Neural progenitor cell (in vitro differentiated cells): ENCODE data around the gene MAP2K5. TPM values are rescaled to one million over a fixed set of nuclear protein-coding genes. Genes with fewer than 3 reads are reported as not detected.

ENCODE experiments used
- DNase-seq: peaks from one replicate; pipeline ENCODE4 v3.0.0-alpha.2; 2016; ENCODE audit warnings: low spot score
- H2AFZ ChIP-seq: fragments of 200-600 bp; sonication (generic); replicated peaks from 2 replicates; pipeline ENCODE4 v1.6.1; 2016; ENCODE audit warnings: antibody characterized with exemption
- H3F3A ChIP-seq: fragments of 200-600 bp; sonication (generic); 2 replicates; pipeline ENCODE4 v1.6.1; 2016; ENCODE audit warnings: antibody characterized with exemption, low read depth
- H3K27ac ChIP-seq: fragments of 200-600 bp; sonication (generic); 2 replicates; pipeline ENCODE4 v1.5.1; 2016; ENCODE audit warnings: mild to moderate bottlenecking
- H3K27me3 ChIP-seq: fragments of 200-600 bp; sonication (generic); 2 replicates; pipeline ENCODE4 v1.6.1; 2016; ENCODE audit warnings: mild to moderate bottlenecking, moderate library complexity
- H3K36me3 ChIP-seq: fragments of 200-600 bp; sonication (generic); 2 replicates; pipeline ENCODE4 v1.5.1; 2016
- H3K4me1 ChIP-seq: fragments of 200-600 bp; sonication (generic); 2 replicates; pipeline ENCODE4 v1.6.1; 2016; ENCODE audit warnings: mixed run types
- H3K4me2 ChIP-seq: fragments of 200-600 bp; sonication (generic); 2 replicates; pipeline ENCODE4 v1.6.1; 2016
- H3K4me3 ChIP-seq: fragments of 200-600 bp; sonication (generic); 2 replicates; pipeline ENCODE4 v1.5.1; 2016
- H3K79me2 ChIP-seq: fragments of 200-600 bp; sonication (generic); 2 replicates; pipeline ENCODE4 v1.6.1; 2016; ENCODE audit warnings: low read depth
- H3K9ac ChIP-seq: fragments of 200-600 bp; sonication (generic); 2 replicates; pipeline ENCODE4 v1.6.1; 2016
- H3K9me3 ChIP-seq: fragments of 200-600 bp; sonication (generic); 2 replicates; pipeline ENCODE4 v1.5.1; 2016; ENCODE audit warnings: low read depth
- H4K20me1 ChIP-seq: fragments of 200-600 bp; sonication (generic); 2 replicates; pipeline ENCODE4 v1.6.1; 2016; ENCODE audit warnings: low read depth
- H3K27ac Mint-ChIP-seq: 3 replicates; pipeline ENCODE4 v1.8.0; 2021; ENCODE audit warnings: mixed read lengths
- H3K27me3 Mint-ChIP-seq: 2 replicates; pipeline ENCODE4 v1.8.0; 2022; ENCODE audit warnings: low read depth, mild to moderate bottlenecking, inconsistent platforms, moderate library complexity, mixed read lengths; ENCODE audit not compliant: insufficient read depth
- H3K36me3 Mint-ChIP-seq: 3 replicates; pipeline ENCODE4 v1.8.0; 2021; ENCODE audit warnings: mixed read lengths
- H3K4me1 Mint-ChIP-seq: 3 replicates; pipeline ENCODE4 v1.8.0; 2021; ENCODE audit warnings: mixed read lengths
- H3K4me3 Mint-ChIP-seq: 3 replicates; pipeline ENCODE4 v1.8.0; 2021; ENCODE audit warnings: mild to moderate bottlenecking, moderate library complexity, mixed read lengths
- H3K9me3 Mint-ChIP-seq: 3 replicates; pipeline ENCODE4 v1.8.0; 2020; ENCODE audit warnings: mixed read lengths
- EZH2 ChIP-seq: fragments of 200-600 bp; sonication (generic); IDR thresholded peaks from 2 replicates; pipeline ENCODE4 v1.6.1; 2017; ENCODE audit warnings: antibody characterized with exemption, mild to moderate bottlenecking, moderate library complexity
- EZH2phosphoT487 ChIP-seq: fragments of 200-600 bp; sonication (generic); IDR thresholded peaks from 2 replicates; pipeline ENCODE4 v1.6.1; 2017; ENCODE audit warnings: antibody characterized with exemption
- total RNA-seq: library from RNA; depleted of rRNA; stranded (reverse); fragments of >200 nt; gene quantifications from 2 replicates; pipeline ENCODE4 v1.2.3, GENCODE V29; 2015; ENCODE audit warnings: low replicate concordance
- TF ChIP-seq, protein P1 (sequence below): fragments of 200-600 bp; sonication (generic); IDR thresholded peaks from 2 replicates; pipeline ENCODE4 v1.5.1; 2017; ENCODE audit warnings: antibody characterized with exemption, mild to moderate bottlenecking

Gene MAP2K5
- total RNA-seq, 1 donor from 2014 or later, result 17.2 TPM

DNA sequence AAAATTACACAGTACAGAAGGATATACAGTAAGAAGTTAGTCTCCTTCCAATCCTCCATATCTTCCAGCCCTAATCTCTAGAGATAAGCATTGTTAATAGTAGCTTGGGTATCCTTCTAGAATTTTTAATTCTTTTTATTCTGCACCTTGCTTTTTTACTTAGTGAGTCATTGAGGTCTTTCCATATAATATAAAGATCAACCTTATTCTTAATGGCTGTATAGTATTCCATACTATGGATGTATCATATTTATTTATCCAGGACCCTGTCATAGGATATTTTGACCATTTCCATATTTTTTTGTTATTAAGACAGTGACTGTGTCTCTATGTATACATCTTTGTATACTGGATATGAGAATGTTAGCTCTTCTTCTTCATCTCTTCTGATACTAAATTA is 246.5 kb downstream of the MAP2K5 start:
- Mint-ChIP-seq H3K4me1 (peaks cover 19% of the 10 kb centered on the region), H3K27me3 (peaks cover 6% of the 10 kb centered on the region), H3K36me3 (no peaks in the 10 kb centered on the region), H3K27ac (no peak overlapping the region), H3K9me3 (no peaks in the 10 kb centered on the region), H3K4me3 (no peak overlapping the region)
- no peak overlapping the region for H2AFZ ChIP-seq
- no peak overlapping the region for H3K4me2 ChIP-seq
- H4K20me1 ChIP-seq, result no peaks in the 10 kb centered on the region
- TF ChIP-seq, protein P1, sequence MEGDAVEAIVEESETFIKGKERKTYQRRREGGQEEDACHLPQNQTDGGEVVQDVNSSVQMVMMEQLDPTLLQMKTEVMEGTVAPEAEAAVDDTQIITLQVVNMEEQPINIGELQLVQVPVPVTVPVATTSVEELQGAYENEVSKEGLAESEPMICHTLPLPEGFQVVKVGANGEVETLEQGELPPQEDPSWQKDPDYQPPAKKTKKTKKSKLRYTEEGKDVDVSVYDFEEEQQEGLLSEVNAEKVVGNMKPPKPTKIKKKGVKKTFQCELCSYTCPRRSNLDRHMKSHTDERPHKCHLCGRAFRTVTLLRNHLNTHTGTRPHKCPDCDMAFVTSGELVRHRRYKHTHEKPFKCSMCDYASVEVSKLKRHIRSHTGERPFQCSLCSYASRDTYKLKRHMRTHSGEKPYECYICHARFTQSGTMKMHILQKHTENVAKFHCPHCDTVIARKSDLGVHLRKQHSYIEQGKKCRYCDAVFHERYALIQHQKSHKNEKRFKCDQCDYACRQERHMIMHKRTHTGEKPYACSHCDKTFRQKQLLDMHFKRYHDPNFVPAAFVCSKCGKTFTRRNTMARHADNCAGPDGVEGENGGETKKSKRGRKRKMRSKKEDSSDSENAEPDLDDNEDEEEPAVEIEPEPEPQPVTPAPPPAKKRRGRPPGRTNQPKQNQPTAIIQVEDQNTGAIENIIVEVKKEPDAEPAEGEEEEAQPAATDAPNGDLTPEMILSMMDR, result no peak
- TF ChIP-seq EZH2phosphoT487, result no peak
- no peak for TF ChIP-seq EZH2
- H3F3A ChIP-seq, result peaks cover 5% of the 10 kb centered on the region
- DNase-seq, result no peak
- no peaks in the 10 kb centered on the region for H3K27me3 ChIP-seq
- H3K4me3 ChIP-seq, result no peak overlapping the region
- no peaks in the 10 kb centered on the region for H3K36me3 ChIP-seq
- H3K4me1 ChIP-seq, result peaks cover 23% of the 10 kb centered on the region
- no peak overlapping the region for H3K9ac ChIP-seq
- no peak overlapping the region for H3K27ac ChIP-seq
- H3K79me2 ChIP-seq, result no peaks in the 10 kb centered on the region
- no peaks in the 10 kb centered on the region for H3K9me3 ChIP-seq

DNA sequence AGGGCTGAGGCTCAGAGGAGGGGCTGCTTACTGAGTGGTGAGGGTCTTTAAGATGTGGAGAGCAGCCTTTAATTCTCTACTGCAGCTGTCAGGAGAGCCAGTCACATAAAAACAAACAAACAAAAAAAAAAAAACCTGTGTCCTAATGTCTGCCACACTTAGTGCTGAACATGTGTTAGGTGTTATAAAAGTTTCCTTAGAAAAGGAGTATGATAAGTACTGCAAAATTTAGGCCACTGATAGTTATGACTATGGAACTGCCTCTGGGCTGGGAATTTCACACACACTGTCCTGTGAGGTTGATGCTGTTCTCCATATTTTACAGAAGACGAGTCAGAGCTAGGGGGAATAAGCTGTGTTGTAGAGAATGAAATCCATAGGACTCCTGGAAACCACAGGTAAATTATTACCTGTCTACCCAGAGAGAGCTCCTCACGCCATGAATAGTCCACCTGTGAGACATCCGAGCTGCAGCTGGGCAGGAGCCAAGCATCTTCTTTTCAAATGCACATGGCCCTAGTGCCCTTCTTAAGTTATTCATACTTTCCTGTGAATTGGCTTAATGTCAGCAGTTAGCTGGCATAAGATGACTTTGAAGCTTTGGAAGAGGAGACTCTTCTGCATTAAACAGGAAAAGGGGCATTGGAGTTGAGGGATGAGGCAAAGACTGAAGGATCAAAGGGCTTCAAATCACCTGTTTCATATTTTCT is 248.3 kb downstream of the MAP2K5 start:
- H3K9me3 Mint-ChIP-seq, result peaks cover 14% of the 10 kb centered on the region
- H3K36me3 Mint-ChIP-seq, result peaks cover 14% of the 10 kb centered on the region
- H3K27me3 Mint-ChIP-seq, result peaks cover 8% of the 10 kb centered on the region

DNA sequence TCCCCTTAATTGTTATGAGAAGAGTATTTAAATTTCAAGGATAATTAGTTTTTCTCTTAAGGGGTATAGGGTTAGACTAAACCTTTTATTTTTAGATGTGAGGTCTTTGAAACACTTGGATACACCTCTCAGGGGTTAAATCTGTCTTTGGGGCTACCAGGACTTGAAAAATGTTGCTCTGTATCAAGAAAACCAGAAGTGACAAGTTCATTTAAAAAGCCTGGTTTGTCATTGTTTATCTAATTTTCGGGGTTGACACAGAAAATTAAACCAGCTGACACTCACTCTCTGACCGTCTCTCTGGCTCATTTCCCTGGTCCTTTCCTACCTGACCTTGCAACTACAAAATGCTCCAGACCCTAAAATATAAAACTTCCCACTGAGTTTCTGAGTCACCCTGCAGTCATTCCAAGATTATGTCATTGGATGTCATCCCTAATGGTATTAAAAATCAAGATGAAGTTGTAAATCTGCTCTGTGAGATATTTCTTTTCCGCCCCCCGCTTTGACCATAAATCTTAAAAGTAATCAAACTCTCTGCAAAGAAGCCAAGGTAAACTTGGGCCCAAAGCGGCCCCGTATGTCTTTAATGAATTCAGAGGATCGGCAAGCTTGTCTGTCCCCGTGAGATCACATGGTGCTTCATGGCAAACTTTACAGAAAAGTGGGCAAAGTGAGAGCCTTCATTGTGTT is 249.9 kb downstream of the MAP2K5 start:
- no peak for TF ChIP-seq EZH2
- no peak for TF ChIP-seq EZH2phosphoT487
- TF ChIP-seq, protein P1, result no peak
- Histone ChIP-seq H2AFZ (no peak overlapping the region), H3K4me3 (no peak overlapping the region), H3K4me1 (peaks cover 17% of the 10 kb centered on the region), H3F3A (peaks cover 7% of the 10 kb centered on the region), H3K27ac (no peak overlapping the region), H3K9me3 (peaks cover 8% of the 10 kb centered on the region), H3K79me2 (no peaks in the 10 kb centered on the region), H3K4me2 (no peak overlapping the region), H4K20me1 (no peaks in the 10 kb centered on the region), H3K9ac (no peak overlapping the region), H3K27me3 (no peaks in the 10 kb centered on the region), H3K36me3 (peaks cover 10% of the 10 kb centered on the region)
- Mint-ChIP-seq H3K36me3 (peaks cover 16% of the 10 kb centered on the region), H3K27ac (no peak overlapping the region), H3K4me3 (no peak overlapping the region), H3K27me3 (peaks cover 4% of the 10 kb centered on the region), H3K4me1 (peaks cover 15% of the 10 kb centered on the region), H3K9me3 (peaks cover 14% of the 10 kb centered on the region)
- no peak for DNase-seq

More for the DNA sequence above, 248.3 kb downstream of the MAP2K5 start:
- no peak for DNase-seq
- Histone ChIP-seq H3F3A (no peaks in the 10 kb centered on the region), H3K9me3 (peaks cover 8% of the 10 kb centered on the region), H3K4me2 (no peak overlapping the region), H3K27ac (no peak overlapping the region), H4K20me1 (no peaks in the 10 kb centered on the region), H3K36me3 (peaks cover 10% of the 10 kb centered on the region), H3K27me3 (no peaks in the 10 kb centered on the region), H3K79me2 (no peaks in the 10 kb centered on the region), H3K9ac (no peak overlapping the region), H3K4me3 (no peak overlapping the region), H2AFZ (no peak overlapping the region), H3K4me1 (peaks cover 13% of the 10 kb centered on the region)
- no peak for TF ChIP-seq EZH2phosphoT487
- TF ChIP-seq EZH2, result no peak
- TF ChIP-seq, protein P1, result no peak
- Mint-ChIP-seq H3K27ac (peak overlapping the region; percentile 30), H3K4me3 (no peak overlapping the region), H3K4me1 (peaks cover 19% of the 10 kb centered on the region)
